IPS DF 19.7 (cell line): ENCODE results near the gene GALNTL6.

ENCODE experiments used
- DNase-seq: peaks from one replicate; pipeline ENCODE4 v3.0.0-alpha.2; 2013; ENCODE audit warnings: low read depth, low spot score

GALNTL6 gene

DNA sequence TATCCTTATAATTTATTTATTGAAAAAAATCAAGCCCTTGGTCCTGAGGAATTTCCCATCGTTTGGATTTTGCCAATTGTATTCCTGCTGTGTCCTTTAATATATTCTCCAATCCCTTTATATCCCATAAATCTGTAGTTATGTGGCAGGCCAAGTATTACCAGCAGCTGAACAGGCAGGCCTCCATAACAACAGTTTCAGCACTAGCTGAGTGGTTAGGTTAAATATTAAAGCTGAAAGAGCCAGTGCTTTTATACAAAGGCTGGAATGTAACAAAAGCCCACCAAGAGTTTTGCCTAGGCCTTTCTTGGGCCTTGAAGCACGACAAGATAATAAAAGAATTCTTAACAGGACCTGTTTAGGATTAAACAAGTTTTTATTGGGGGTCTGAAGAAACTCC is 988.8 kb downstream of the GALNTL6 start:
- no peak for DNase-seq

DNA sequence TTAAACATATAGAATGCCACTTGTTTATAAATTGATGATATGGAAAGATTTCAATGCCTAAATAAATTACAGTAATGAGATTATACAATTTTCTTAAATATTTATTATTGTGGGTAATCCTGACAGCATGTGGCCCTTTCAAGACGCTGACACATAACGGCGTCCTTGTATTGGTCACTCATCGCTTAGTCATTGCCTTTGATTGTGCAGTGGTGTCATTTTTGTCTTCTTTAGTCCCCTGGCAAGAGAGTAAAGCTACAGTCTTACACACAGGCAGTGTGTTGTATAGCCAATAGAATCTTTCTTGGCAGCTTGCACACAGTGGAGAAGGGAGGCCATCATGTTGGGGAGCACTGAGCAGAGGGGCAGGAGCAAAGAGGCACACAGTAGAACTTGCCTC is 993.6 kb downstream of the GALNTL6 start:
- DNase-seq: no peak

DNA sequence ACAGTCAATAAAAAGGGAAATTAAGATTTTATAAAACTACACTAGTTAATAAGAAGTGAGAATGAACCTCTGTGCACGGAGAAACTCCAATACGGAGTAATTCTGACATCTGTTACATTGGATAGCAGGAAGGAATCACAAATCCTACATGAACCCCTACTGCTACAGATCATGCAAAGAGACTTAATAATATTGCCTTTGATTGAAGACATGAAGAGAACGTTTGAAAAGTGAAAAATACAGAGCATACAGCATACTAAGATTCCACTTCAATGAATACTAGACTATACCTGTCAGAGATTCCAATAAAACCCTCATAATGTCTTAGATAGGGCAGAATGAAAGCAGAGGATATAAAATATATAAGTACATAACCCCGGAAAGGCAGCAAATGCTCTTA is 995.0 kb downstream of the GALNTL6 start:
- no peak for DNase-seq

DNA sequence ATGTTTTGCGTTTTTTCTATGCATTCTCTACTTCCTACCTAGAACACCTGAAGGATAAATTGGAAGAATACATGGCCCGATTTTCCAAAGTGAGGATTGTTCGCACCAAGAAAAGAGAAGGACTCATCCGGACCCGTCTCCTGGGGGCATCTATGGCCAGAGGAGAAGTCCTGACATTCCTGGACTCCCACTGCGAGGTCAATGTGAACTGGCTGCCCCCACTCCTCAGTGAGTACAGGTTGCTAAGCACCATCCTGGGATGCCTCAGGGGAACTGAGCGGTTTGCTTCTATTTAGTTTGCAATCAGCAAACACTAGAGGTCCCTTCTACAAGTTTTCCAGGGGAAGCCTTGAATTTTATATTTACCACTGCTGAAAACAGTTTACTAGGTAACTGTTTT is 996.1 kb downstream of the GALNTL6 start:
- DNase-seq: peak; percentile 90

GRCh38 chr4:172813359-172813923 is 1000.2 kb downstream of the GALNTL6 start:
- DNase-seq: no peak

DNA sequence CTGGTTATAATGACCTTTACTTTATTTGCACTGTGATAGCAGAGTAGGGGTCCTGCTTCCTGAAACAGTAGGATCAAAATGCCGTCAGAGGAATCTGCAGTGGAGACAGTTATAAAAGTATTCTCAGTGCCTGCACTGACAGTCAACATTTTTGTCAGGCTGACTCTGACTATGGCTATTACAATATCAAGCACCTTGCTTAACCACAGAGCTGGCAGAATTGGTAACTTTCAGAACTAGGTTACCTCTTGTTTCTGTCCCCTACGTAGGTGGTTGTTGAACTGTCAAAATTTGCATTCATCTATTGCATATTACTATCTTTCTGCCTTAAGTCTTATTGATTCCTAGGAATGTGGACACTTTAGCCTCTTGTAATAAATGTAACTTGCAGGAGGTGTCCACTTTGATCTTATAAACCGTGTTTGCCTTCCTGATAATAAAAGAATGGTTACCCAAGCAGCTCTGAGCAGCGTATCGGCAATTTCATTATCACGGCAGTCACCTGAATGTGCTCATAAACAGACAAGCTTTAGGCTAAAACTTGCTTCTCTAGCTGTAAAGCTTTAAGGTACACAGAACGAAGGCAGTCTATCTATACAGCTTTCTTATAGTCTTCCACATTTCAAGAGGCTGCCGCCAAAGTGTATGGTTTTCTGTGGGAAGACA is 1002.4 kb downstream of the GALNTL6 start:
- no peak for DNase-seq

- DNase-seq: no peak
These were observed 1005.7 kb downstream of the GALNTL6 start for GRCh38 chr4:172818901-172819300.

- DNase-seq: no peak
These were observed 1006.1 kb downstream of the GALNTL6 start for GRCh38 chr4:172819353-172819752.

DNA sequence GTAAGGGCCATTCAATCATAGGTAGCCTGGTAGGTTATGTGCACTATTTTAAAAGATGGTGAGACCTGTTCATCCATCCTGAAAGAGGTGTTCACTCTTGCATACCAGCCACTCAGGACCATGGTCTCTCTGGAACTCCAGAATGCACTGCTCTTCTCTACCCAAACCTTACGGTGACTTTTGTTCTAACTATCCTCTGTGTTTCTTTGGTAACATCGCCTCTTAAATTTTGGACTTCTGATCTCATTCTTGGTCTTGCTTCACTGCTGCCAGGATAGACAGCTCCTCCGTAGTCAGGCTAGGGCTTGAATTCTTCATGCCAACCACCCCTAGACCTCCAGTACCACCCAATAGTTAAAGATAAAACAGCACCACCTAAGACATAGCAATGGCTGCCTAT is 1009.1 kb downstream of the GALNTL6 start:
- DNase-seq: no peak

DNA sequence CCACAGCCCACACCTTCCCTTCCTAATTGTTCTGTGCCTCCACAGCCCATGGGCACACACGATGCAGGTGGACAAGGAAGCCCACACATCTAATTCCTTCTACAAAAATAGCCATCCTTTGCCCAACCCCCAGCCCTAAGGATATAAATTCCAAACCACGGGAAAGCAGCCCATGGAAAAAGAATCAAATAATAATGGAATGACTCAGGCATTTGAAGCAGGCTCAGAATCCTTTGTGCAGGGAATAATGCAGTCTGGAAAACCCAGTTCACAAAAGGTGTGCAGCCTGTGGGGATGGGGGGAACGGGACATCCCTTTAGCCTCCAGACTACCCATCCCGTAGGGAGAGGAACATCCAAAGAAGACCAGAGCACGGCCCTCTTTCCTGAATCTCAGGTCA is 1013.1 kb downstream of the GALNTL6 start:
- no peak for DNase-seq

DNA sequence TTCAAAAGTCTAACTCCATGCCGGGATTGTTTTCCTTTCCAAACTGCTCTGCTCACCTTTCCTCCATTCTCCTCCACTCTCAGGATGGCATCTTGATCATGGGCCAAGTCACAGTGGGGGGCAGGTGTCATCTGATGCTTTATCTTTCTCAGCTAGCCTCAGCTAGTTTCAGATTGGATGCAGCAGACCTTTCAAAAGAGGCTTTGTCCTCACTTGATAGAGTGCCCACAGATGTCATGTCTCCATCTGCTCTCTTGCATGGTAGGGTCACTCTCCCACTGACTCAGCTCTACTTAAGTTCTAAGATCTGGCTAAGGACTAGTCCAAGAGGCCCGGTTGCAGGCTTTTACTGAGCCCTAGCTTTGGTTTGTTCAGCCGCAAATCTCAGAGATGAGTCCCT is 1013.7 kb downstream of the GALNTL6 start:
- no peak for DNase-seq

DNA sequence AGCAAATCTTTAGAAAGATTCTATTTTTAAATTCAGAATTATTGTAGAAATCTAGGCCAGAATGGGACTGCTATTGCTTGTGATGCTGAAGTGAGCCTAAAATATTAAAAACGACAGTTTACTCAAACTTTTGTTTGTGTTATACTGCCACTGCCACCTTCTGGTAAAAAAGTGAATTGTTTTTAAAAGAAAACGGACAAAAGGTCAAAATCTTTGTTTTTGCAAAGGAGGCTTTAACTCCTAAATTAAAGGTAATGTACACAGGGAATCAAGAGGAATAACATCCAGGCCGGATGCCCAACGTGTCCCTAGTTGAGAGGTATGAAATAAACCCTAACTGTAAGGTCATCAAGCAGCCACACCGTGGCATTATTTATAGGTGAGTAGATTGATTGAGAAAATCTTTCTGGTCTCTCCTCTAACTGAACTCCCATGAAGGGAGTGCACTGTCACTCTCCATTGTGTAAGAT is 1017.1 kb downstream of the GALNTL6 start:
- DNase-seq: no peak

DNA sequence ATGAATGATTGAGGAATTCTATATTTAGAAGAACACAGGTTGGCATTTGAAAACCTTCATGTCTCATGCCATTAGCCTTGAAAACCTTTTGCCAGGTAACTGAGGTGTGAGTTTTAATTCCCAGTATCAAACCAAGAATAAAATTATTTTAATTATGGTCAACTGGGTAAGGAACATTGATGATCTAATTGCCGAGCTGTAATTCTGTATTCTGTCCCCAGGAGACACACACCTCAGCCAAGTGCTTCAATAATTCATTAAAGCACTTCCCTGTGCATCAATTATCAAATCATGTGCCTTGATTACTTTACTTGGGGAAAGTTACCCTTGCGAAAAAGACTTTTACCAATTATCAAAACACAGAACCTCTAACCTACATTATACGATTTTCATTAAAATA is 1023.5 kb downstream of the GALNTL6 start:
- DNase-seq: no peak

- no peak for DNase-seq
These were observed 1024.9 kb downstream of the GALNTL6 start for GRCh38 chr4:172838111-172838510.

DNA sequence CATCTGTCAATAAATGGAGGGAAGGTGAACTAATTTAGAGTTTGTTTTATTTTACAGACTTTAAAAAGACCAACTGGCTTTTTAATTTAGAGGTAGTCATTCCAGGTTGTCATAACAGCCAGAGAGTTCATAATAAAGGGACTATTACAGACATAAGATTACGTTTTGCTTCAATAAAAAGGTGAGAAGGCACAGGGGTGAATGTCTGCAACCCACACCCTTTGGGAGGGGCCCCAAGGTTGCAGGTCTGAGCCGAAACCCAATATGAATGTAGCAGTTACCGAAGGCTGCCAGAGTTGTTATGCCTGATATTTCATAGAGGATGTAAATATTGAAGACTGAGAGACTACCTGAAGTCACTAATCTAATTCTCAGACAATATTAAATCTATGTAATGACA is 1025.7 kb downstream of the GALNTL6 start:
- DNase-seq: no peak

DNA sequence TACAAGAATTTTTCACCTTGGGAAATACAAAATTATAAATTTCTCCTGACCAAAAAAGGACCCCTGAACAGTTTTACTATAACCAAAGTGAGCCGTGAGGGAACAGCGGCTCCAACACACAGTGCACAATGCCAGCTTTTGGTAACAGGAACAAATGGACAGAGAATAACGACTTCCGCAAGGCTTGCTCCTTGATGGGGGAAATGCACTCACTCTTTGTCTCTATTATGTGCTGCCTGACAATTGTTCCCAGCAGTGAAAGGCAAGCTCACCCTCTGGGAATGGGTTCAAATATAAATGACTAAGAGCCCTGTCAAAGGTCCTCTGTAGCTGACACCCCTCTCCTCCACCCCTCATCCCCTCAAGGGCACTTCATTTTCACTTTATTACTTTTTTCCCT is 1029.6 kb downstream of the GALNTL6 start:
- DNase-seq: no peak

GRCh38 chr4:172843192-172843591 is 1030.0 kb downstream of the GALNTL6 start:
- no peak for DNase-seq

- no peak for DNase-seq
These were observed 1031.4 kb downstream of the GALNTL6 start for GRCh38 chr4:172844556-172844955.

DNA sequence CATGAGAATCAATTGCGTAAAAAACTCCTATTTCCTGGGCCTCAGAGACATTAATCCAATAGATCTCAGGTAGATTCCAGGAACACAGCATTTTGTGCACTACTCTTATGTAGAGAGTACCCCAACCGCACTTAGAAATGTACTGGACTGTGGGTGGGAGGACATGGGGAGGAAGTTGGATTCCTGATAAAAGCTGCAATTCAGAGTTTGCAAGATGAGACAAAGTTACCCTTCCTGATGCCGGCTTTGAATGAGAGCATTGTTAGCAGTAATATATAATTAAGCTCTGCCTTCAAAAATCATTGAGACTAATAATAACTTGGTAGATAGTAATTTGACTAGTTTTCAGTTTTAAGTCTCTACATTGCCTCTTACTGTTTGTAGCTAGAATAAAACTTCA is 1032.1 kb downstream of the GALNTL6 start:
- DNase-seq: no peak

GRCh38 chr4:172850838-172851237 is 1037.6 kb downstream of the GALNTL6 start:
- no peak for DNase-seq

- DNase-seq: no peak
These were observed 1038.3 kb downstream of the GALNTL6 start for GRCh38 chr4:172851534-172851933.

GRCh38 chr4:172857026-172857425 is 1043.8 kb downstream of the GALNTL6 start:
- DNase-seq: no peak

DNA sequence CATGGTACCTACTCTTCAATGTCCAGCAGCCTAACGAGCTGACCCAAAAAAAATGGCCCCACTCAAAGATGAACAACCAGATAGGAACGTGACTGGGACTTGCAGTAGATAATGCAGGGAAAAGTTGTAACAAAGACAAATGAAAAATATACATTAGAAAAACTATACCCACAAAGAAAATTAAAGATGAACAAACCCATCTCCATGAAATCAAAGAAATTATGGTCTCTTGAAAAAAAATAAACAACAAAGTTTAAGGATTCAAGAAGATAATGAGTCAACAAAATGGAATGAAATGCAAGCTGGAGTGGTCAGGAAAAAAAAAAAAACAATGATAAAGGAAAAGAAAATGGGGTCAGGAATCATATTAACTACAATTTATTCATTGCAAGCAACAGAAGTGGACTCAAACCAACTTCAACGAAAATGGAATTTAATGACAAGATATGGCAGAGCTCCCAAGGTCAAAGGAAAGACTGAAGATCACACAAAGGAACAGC is 1045.6 kb downstream of the GALNTL6 start:
- no peak for DNase-seq

GRCh38 chr4:172865103-172865502 is 1051.9 kb downstream of the GALNTL6 start:
- DNase-seq: no peak
